ENCODE data around the gene ZNF835.

GRCh38 chr19:56670961-56671612 is 470 bp downstream of the ZNF835 start:
- TF ChIP-seq CTCF (IDR thresholded peaks at IDR 0.05; ENCODE audit: borderline replicate concordance, extremely low read depth, low read length, poor library complexity, severe bottlenecking) (no peak), EZH2 (IDR thresholded peaks at IDR 0.05; ENCODE audit: borderline replicate concordance, low read depth, low read length, severe bottlenecking) (no peak)
